ENCODE results near the gene ALAS1. TPM values are rescaled to one million over a fixed set of nuclear protein-coding genes. Genes with fewer than 3 reads are reported as not detected.

The ALAS1 gene
- total RNA-seq, 1 experiment from 2014 or later = 89.4 TPM

DNA sequence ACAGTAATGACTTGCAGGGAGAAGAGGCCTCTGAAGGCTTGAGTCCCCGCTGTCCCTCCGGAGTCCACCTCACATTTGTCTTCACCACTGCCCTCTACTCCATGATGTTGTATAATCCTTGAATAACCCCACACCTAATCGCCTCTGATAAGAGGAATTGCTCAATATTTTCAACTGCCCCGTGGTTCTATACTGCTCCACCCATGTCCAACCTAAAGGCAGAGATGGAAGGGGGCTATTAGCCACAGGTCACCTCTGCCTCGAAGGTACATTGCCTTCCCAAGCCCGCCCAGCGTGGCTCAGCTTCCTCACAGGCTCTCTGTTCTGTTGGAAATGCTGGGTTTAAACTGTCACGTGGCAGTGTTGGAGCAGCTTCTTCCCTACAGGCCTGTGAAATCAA lies 15.0 kb downstream of the ALAS1 start:
- CTCF ChIA-PET = no interaction called here

DNA sequence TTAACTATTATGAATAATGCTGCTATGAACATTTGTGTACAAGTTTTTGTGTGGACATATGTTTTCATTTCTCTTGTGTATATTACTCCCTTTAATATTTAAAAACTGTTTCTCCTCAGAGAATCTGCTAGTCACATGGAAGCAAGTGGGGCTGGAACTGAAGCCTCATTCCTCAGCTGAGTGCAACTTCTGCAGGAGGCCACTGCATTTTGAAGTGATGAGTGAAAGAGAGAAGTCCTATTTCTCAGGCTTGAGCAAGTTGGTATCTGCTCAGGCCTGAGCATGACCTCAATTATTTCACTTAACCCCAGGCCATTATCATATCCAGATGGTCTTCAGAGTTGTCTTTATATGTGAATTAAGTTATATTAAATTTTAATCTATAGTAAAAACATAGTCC lies 15.9 kb downstream of the ALAS1 start:
- ChIA-PET POLR2A (no interaction called here), CTCF (no interaction called here)
- DNase-seq (ENCODE audit: low read depth, low spot score) (no peak), ATAC-seq (no peak)
- in situ Hi-C loops (cut with HindIII; ENCODE audit: low pct_unique_long_range_greater_than_20kb, low sequenced_read_pairs) = no loop called here
- Histone ChIP-seq H3K27me3 (ENCODE audit: control insufficient read depth, insufficient read depth, low read length) (no peaks in the 10 kb centered on the region), H3K4me3 (ENCODE audit: low read depth in 2 of 2, low read length in 2 of 2) (no peak overlapping the region), H3K36me3 (ENCODE audit: control insufficient read depth, insufficient read depth, low read length) (peaks cover 5% of the 10 kb centered on the region; the same call in 1 of the 2 replicates), H3K27ac (ENCODE audit: low read length) (no peak overlapping the region), H3K9me3 (ENCODE audit: control insufficient read depth, insufficient read depth, low read depth, low read length) (no peaks in the 10 kb centered on the region), H3K4me1 (ENCODE audit: control insufficient read depth, insufficient read depth, low read length) (peaks cover 16% of the 10 kb centered on the region)
- TF ChIP-seq TCF7L2 (IDR thresholded peaks at IDR 0.05; ENCODE audit: low read depth, low read length) (no peak), POLR2AphosphoS5 (IDR thresholded peaks at IDR 0.05; ENCODE audit: low read depth, low read length) (no peak), SIN3A (IDR thresholded peaks at IDR 0.05; ENCODE audit: borderline replicate concordance, insufficient read depth, low read depth, low read length) (no peak), CTCF (IDR thresholded peaks at IDR 0.05) (no peak)
- TF ChIP-seq, protein P1, sequence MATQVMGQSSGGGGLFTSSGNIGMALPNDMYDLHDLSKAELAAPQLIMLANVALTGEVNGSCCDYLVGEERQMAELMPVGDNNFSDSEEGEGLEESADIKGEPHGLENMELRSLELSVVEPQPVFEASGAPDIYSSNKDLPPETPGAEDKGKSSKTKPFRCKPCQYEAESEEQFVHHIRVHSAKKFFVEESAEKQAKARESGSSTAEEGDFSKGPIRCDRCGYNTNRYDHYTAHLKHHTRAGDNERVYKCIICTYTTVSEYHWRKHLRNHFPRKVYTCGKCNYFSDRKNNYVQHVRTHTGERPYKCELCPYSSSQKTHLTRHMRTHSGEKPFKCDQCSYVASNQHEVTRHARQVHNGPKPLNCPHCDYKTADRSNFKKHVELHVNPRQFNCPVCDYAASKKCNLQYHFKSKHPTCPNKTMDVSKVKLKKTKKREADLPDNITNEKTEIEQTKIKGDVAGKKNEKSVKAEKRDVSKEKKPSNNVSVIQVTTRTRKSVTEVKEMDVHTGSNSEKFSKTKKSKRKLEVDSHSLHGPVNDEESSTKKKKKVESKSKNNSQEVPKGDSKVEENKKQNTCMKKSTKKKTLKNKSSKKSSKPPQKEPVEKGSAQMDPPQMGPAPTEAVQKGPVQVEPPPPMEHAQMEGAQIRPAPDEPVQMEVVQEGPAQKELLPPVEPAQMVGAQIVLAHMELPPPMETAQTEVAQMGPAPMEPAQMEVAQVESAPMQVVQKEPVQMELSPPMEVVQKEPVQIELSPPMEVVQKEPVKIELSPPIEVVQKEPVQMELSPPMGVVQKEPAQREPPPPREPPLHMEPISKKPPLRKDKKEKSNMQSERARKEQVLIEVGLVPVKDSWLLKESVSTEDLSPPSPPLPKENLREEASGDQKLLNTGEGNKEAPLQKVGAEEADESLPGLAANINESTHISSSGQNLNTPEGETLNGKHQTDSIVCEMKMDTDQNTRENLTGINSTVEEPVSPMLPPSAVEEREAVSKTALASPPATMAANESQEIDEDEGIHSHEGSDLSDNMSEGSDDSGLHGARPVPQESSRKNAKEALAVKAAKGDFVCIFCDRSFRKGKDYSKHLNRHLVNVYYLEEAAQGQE (IDR thresholded peaks at IDR 0.05; ENCODE audit: insufficient read depth in 1 of 2, low read depth in 2 of 2, low read length in 1 of 2) = no peak
- intact Hi-C loops (cut with micrococcal nuclease; ENCODE audit: unreplicated experiment) = no loop called here
- BruUV-seq (replicated peaks) = no TSS peak

More for the DNA sequence above, 15.0 kb downstream of the ALAS1 start:
- in situ Hi-C loops (cut with HindIII; ENCODE audit: low pct_unique_long_range_greater_than_20kb, low sequenced_read_pairs) (no loop called here), intact Hi-C loops (cut with micrococcal nuclease; ENCODE audit: unreplicated experiment) (no loop called here)
- H3K27me3 ChIP-seq (ENCODE audit: control insufficient read depth, insufficient read depth, low read length) = no peaks in the 10 kb centered on the region
- no peaks in the 10 kb centered on the region for H3K9me3 ChIP-seq (ENCODE audit: control insufficient read depth, insufficient read depth, low read depth, low read length)
- H3K4me3 ChIP-seq (ENCODE audit: low read depth in 2 of 2, low read length in 2 of 2) = no peak overlapping the region
- BruUV-seq (replicated peaks) = no TSS peak
- no peak overlapping the region for H3K27ac ChIP-seq (ENCODE audit: low read length)
- H3K4me1 ChIP-seq (ENCODE audit: control insufficient read depth, insufficient read depth, low read length) = peaks cover 15% of the 10 kb centered on the region
- ATAC-seq = no peak
- TF ChIP-seq, protein P1 (IDR thresholded peaks at IDR 0.05; ENCODE audit: insufficient read depth in 1 of 2, low read depth in 2 of 2, low read length in 1 of 2) = no peak
- POLR2A ChIA-PET = no interaction called here
- peaks cover 14% of the 10 kb centered on the region for H3K36me3 ChIP-seq (ENCODE audit: control insufficient read depth, insufficient read depth, low read length)
- DNase-seq (ENCODE audit: low read depth, low spot score) = no peak
